SK-N-SH treated with all-trans-retinoic acid at 6 μM for 48 hours (cell line): ENCODE results near the gene CD28.

Experiments
- ARNTL ChIP-seq: fragments of 450-650 bp; formaldehyde crosslinking; IDR thresholded peaks from 2 replicates; pipeline ENCODE4 v1.5.0; 2020; ENCODE audit warnings: low read depth, mild to moderate bottlenecking, moderate library complexity, borderline replicate concordance
- GLIS3 ChIP-seq: fragments of 250-450 bp; sonication (Bioruptor Pico); IDR thresholded peaks from 2 replicates; pipeline ENCODE4 v1.5.0; 2020; ENCODE audit warnings: mild to moderate bottlenecking, moderate library complexity
- ISL1 ChIP-seq: fragments of 250-450 bp; sonication (Bioruptor Pico); IDR thresholded peaks from 2 replicates; pipeline ENCODE4 v2.1.2; 2022; ENCODE audit warnings: mild to moderate bottlenecking, moderate library complexity
- RARB ChIP-seq: fragments of 250-450 bp; sonication (Bioruptor Pico); IDR thresholded peaks from 2 replicates; pipeline ENCODE4 v1.8.0; 2021; ENCODE audit warnings: mild to moderate bottlenecking, moderate library complexity
- SNAI2 ChIP-seq: fragments of 250-450 bp; sonication (Bioruptor Pico); IDR thresholded peaks from 2 replicates; pipeline ENCODE4 v1.5.0; 2020; ENCODE audit warnings: mild to moderate bottlenecking, moderate library complexity
- TOX ChIP-seq: fragments of 250-450 bp; sonication (Bioruptor Pico); IDR thresholded peaks from 2 replicates; pipeline ENCODE4 v1.8.0; 2021; ENCODE audit warnings: mild to moderate bottlenecking, moderate library complexity, borderline replicate concordance
- ZC3H10 ChIP-seq: fragments of 250-450 bp; sonication (Bioruptor Pico); IDR thresholded peaks from 2 replicates; pipeline ENCODE4 v1.5.1; 2021; ENCODE audit warnings: mild to moderate bottlenecking, moderate library complexity
- ZFP3 ChIP-seq: fragments of 250-450 bp; sonication (Bioruptor Pico); IDR thresholded peaks from 2 replicates; pipeline ENCODE4 v1.5.0; 2020; ENCODE audit warnings: mild to moderate bottlenecking, moderate library complexity
- ZFP30 ChIP-seq: fragments of 450-650 bp; formaldehyde crosslinking; IDR thresholded peaks from 2 replicates; pipeline ENCODE4 v1.5.0; 2022; ENCODE audit warnings: mild to moderate bottlenecking, moderate library complexity
- ZNF8 ChIP-seq: fragments of 450-650 bp; formaldehyde crosslinking; IDR thresholded peaks from 2 replicates; pipeline ENCODE4 v1.5.0; 2020; ENCODE audit warnings: mild to moderate bottlenecking, moderate library complexity
- TF ChIP-seq, protein P1 (sequence below): fragments of 250-450 bp; sonication (Bioruptor Pico); IDR thresholded peaks from 2 replicates; pipeline ENCODE4 v1.5.1; 2021; ENCODE audit warnings: mild to moderate bottlenecking, moderate library complexity
- TF ChIP-seq, protein P2 (sequence below): fragments of 250-450 bp; sonication (Bioruptor Pico); IDR thresholded peaks from 2 replicates; pipeline ENCODE4 v1.5.1; 2020; ENCODE audit warnings: low read depth, mild to moderate bottlenecking, moderate library complexity

DNA sequence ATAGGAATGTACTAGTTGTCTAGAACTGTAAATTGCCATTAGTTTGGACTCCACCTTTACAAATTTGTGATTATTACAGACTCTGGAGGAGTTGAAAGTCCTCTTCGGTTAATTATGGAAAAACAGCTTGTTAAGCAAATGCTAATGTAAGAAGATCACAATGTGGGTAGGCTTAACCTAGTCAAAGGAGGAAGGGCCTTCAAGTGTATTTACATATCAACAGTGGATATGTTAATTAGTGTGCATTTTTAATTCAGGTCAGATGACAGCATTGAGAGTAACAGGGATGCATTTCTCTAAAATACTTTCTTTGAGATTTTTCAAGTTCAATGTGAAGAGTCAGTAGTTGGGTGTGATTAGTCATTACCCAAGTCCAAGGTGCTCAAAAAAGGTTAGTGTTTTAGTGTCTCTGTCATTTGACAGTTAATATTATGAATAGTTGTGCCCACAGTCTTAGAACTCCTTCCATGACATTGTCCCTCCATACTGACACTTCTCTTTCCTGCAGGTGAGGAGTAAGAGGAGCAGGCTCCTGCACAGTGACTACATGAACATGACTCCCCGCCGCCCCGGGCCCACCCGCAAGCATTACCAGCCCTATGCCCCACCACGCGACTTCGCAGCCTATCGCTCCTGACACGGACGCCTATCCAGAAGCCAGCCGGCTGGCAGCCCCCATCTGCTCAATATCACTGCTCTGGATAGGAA, 28.0 kb downstream of the CD28 start:
- TF ChIP-seq ARNTL (CRISPR knock-in tag) (no peak), ZFP30 (CRISPR knock-in tag) (no peak), SNAI2 (CRISPR knock-in tag) (no peak), RARB (CRISPR knock-in tag) (no peak), ISL1 (CRISPR knock-in tag) (no peak), ZFP3 (CRISPR knock-in tag) (no peak), ZC3H10 (CRISPR knock-in tag) (no peak), ZNF8 (CRISPR knock-in tag) (no peak), TOX (CRISPR knock-in tag) (no peak), GLIS3 (CRISPR knock-in tag) (no peak)
- TF ChIP-seq, protein P1, sequence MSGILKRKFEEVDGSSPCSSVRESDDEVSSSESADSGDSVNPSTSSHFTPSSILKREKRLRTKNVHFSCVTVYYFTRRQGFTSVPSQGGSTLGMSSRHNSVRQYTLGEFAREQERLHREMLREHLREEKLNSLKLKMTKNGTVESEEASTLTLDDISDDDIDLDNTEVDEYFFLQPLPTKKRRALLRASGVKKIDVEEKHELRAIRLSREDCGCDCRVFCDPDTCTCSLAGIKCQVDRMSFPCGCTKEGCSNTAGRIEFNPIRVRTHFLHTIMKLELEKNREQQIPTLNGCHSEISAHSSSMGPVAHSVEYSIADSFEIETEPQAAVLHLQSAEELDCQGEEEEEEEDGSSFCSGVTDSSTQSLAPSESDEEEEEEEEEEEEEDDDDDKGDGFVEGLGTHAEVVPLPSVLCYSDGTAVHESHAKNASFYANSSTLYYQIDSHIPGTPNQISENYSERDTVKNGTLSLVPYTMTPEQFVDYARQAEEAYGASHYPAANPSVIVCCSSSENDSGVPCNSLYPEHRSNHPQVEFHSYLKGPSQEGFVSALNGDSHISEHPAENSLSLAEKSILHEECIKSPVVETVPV (CRISPR knock-in tag): no peak
- TF ChIP-seq, protein P2, sequence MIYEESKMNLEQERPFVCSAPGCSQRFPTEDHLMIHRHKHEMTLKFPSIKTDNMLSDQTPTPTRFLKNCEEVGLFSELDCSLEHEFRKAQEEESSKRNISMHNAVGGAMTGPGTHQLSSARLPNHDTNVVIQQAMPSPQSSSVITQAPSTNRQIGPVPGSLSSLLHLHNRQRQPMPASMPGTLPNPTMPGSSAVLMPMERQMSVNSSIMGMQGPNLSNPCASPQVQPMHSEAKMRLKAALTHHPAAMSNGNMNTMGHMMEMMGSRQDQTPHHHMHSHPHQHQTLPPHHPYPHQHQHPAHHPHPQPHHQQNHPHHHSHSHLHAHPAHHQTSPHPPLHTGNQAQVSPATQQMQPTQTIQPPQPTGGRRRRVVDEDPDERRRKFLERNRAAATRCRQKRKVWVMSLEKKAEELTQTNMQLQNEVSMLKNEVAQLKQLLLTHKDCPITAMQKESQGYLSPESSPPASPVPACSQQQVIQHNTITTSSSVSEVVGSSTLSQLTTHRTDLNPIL (CRISPR knock-in tag): no peak
